HCT116 (cell line): ENCODE results near the gene CAGE1.

Source experiments
- ZNF274 ChIP-seq: fragments of 200-500 bp; sonication (Bioruptor generic); IDR thresholded peaks from 2 replicates; pipeline ENCODE4 v1.6.1; 2014; ENCODE audit warnings: mild to moderate bottlenecking, low read depth, low read length, inconsistent platforms
- TF ChIP-seq, protein P1 (sequence below), 3 experiments: fragments of 200-600 bp in 1 of 3; sonication (generic) in 1 of 3; IDR thresholded peaks in 2 of 3; conservative IDR thresholded peaks in 1 of 3; 2 replicates each; pipeline ENCODE4 v1.5.1; 2012 to 2017; ENCODE audit warnings: low read depth in 2 of 3, low read length in 2 of 3, antibody characterized with exemption in 1 of 3, borderline replicate concordance in 1 of 3, control low read depth in 1 of 3, mild to moderate bottlenecking in 1 of 3, mixed read lengths in 1 of 3, mixed run types in 1 of 3, moderate library complexity in 1 of 3; ENCODE audit not compliant: insufficient read depth in 1 of 3

DNA sequence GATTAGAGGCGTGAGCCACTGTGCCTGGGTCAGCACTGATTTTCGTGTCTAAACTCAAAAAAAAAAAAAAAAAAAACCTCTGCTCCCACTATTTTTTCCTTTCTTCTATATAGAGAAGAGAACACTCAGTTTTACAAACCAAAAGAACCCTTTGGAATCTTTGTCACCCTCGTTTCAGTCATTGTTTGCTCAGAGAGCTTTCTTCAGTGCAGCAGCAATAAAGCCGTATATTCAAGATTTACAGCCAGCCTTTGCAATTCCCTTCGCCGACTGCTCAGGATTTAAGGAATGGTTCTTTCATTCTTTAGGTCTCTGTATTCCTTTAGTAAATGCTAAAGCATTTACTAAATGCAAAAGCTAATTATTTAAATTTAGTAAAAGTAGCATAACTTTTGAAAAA lies 20.2 kb upstream of the CAGE1 start:
- TF ChIP-seq, protein P1, sequence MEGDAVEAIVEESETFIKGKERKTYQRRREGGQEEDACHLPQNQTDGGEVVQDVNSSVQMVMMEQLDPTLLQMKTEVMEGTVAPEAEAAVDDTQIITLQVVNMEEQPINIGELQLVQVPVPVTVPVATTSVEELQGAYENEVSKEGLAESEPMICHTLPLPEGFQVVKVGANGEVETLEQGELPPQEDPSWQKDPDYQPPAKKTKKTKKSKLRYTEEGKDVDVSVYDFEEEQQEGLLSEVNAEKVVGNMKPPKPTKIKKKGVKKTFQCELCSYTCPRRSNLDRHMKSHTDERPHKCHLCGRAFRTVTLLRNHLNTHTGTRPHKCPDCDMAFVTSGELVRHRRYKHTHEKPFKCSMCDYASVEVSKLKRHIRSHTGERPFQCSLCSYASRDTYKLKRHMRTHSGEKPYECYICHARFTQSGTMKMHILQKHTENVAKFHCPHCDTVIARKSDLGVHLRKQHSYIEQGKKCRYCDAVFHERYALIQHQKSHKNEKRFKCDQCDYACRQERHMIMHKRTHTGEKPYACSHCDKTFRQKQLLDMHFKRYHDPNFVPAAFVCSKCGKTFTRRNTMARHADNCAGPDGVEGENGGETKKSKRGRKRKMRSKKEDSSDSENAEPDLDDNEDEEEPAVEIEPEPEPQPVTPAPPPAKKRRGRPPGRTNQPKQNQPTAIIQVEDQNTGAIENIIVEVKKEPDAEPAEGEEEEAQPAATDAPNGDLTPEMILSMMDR (IDR thresholded peaks at IDR 0.05 in 2 of 3, conservative IDR thresholded peaks at IDR 0.05 in 1 of 3; ENCODE audit: borderline replicate concordance in 1 of 3, insufficient read depth in 1 of 3, low read depth in 2 of 3, low read length in 2 of 3), result no peak
- TF ChIP-seq ZNF274, result no peak
